ENCODE data around the gene SCN1A. TPM values are rescaled to one million over a fixed set of nuclear protein-coding genes. Genes with fewer than 3 reads are reported as not detected.

SCN1A gene
- total and polyA plus RNA-seq, 2 donors (not counting 3 experiments of a cell fraction or from before 2014, with no cell fraction given): not detected

GRCh38 chr2:166135152-166135848 lies 7.5 kb upstream of the SCN1A start:
- H3K79me2 ChIP-seq (ENCODE audit: control insufficient read depth, insufficient read depth, low read length): no peaks in the 10 kb centered on the region
- peaks cover 8 to 21% of the 10 kb centered on the region in 2 experiments for H3K27me3 ChIP-seq (ENCODE audit: control insufficient read depth in 2 of 2, insufficient read depth in 2 of 2, low read length in 2 of 2)
- no TSS peak for BruUV-seq (replicated peaks)
- H3K9me3 ChIP-seq (replicated peaks; ENCODE audit: control insufficient read depth, insufficient read depth, low read length): no peaks in the 10 kb centered on the region
- dilution Hi-C loops (cut with MboI; ENCODE audit: extremely low pct_ligation_motif_present, low sequenced_read_pairs) (no loop called here), intact Hi-C loops (cut with micrococcal nuclease) (no loop called here)
- H3K4me1 ChIP-seq (ENCODE audit: control insufficient read depth, extremely low read depth, insufficient read depth, low read length): no peaks in the 10 kb centered on the region
- ChIA-PET CTCF (no interaction called here), POLR2A (no interaction called here)
- no peak overlapping the region for H3K9ac ChIP-seq (replicated peaks; ENCODE audit: extremely low read depth, insufficient read depth, low read length)
- FAIRE-seq (no peak), DNase-seq (ENCODE audit: low read depth, low spot score) (no peak)
- H3K9me1 ChIP-seq (replicated peaks; ENCODE audit: control insufficient read depth, extremely low read depth, insufficient read depth, low read length): no peaks in the 10 kb centered on the region
- H3K27ac ChIP-seq (ENCODE audit: insufficient read depth, low read depth, low read length): no peak overlapping the region
- H3K4me3 ChIP-seq (replicated peaks in 1 of 3; ENCODE audit: insufficient read depth in 1 of 3, low read depth in 1 of 3, low read length in 3 of 3): no peak overlapping the region
- TF ChIP-seq MAX (IDR thresholded peaks at IDR 0.05; ENCODE audit: insufficient read depth, insufficient read length) (no peak), POLR2A (IDR thresholded peaks at IDR 0.05; ENCODE audit: low read depth, low read length) (no peak), EZH2 (IDR thresholded peaks at IDR 0.05; ENCODE audit: borderline replicate concordance, low read depth, low read length, severe bottlenecking) (no peak), POLR2AphosphoS5 (IDR thresholded peaks at IDR 0.05; ENCODE audit: insufficient read depth, low read depth, low read length) (no peak), MYC (IDR thresholded peaks at IDR 0.05; ENCODE audit: low read depth, low read length) (no peak), JUN (IDR thresholded peaks at IDR 0.05; ENCODE audit: borderline replicate concordance, insufficient read depth, insufficient read length, low read depth) (no peak), CTCF (IDR thresholded peaks at IDR 0.05; ENCODE audit: extremely low read depth in 1 of 2, insufficient read depth in 1 of 2, low read depth in 1 of 2, low read length in 2 of 2) (no peak), GATA2 (IDR thresholded peaks at IDR 0.05; ENCODE audit: insufficient read depth, insufficient read length, low read depth, low read length) (no peak), FOS (IDR thresholded peaks at IDR 0.05; ENCODE audit: borderline replicate concordance, insufficient read depth, low read length) (no peak)
- H2AFZ ChIP-seq (ENCODE audit: low read depth, low read length): no peak overlapping the region
- H3K4me2 ChIP-seq (ENCODE audit: insufficient read depth, low read length): no peak overlapping the region
- no peaks in the 10 kb centered on the region for H3K36me3 ChIP-seq (ENCODE audit: control insufficient read depth in 2 of 2, extremely low read depth in 1 of 2, insufficient read depth in 2 of 2, low read length in 2 of 2)
- H4K20me1 ChIP-seq (replicated peaks; ENCODE audit: control insufficient read depth, extremely low read depth, insufficient read depth, low read length): no peaks in the 10 kb centered on the region

Data from endothelial cell of umbilical vein (primary cell).